Measurements from ENCODE around the gene HERC4. TPM values are rescaled to one million over a fixed set of nuclear protein-coding genes. Genes with fewer than 3 reads are reported as not detected.

The HERC4 gene
- total RNA-seq, 2 experiments from 2014 or later, result 34.2 to 72.6 TPM

DNA sequence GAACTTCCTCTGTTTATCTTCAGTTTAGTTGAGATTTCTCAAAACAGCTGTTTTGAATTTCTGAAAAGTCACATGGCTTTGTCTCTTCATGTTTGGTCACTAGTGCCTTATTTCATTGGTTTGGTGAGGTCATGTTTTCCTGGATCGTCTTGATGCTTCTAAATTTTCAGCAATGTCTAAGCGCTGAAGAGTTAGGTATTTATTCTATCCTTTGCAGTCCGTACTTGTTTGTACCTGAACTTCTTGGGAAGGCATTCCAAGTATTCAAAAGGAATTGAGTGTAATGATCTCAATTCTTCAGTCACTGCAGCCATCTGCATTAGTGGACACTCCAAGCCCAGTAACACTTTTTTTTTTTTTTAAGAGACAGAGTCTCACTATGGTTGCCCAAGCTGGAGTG is 67.7 kb downstream of the HERC4 start:
- Histone ChIP-seq H3K36me3 (ENCODE audit: insufficient read depth, low read length) (peaks cover 56% of the 10 kb centered on the region), H3K4me3 (ENCODE audit: low read depth, low read length, poor library complexity, severe bottlenecking) (no peak overlapping the region), H3K9me2 (ENCODE audit: insufficient read depth, low read length) (no peaks in the 10 kb centered on the region), H2AFZ (ENCODE audit: low read length) (no peak overlapping the region), H3K27ac (ENCODE audit: low read depth, low read length, poor library complexity, severe bottlenecking) (no peak overlapping the region), H3K79me2 (ENCODE audit: insufficient read depth, low read depth, low read length) (no peaks in the 10 kb centered on the region), H3K4me2 (ENCODE audit: low read length) (no peak overlapping the region), H3K9me3 (ENCODE audit: low read length) (no peaks in the 10 kb centered on the region), H4K20me1 (ENCODE audit: insufficient read depth, low read length) (no peaks in the 10 kb centered on the region), H3K4me1 (ENCODE audit: insufficient read depth, low read length, poor library complexity, severe bottlenecking) (no peaks in the 10 kb centered on the region)
- intact Hi-C loops (cut with micrococcal nuclease; ENCODE audit: unreplicated experiment), result no loop called here
- ChIA-PET CTCF (ENCODE audit: unreplicated experiment) (no interaction called here), POLR2A (no interaction called here)
- BruUV-seq (replicated peaks), result no TSS peak
- no peak for DNase-seq (ENCODE audit: low spot score)
- TF ChIP-seq, protein P1, sequence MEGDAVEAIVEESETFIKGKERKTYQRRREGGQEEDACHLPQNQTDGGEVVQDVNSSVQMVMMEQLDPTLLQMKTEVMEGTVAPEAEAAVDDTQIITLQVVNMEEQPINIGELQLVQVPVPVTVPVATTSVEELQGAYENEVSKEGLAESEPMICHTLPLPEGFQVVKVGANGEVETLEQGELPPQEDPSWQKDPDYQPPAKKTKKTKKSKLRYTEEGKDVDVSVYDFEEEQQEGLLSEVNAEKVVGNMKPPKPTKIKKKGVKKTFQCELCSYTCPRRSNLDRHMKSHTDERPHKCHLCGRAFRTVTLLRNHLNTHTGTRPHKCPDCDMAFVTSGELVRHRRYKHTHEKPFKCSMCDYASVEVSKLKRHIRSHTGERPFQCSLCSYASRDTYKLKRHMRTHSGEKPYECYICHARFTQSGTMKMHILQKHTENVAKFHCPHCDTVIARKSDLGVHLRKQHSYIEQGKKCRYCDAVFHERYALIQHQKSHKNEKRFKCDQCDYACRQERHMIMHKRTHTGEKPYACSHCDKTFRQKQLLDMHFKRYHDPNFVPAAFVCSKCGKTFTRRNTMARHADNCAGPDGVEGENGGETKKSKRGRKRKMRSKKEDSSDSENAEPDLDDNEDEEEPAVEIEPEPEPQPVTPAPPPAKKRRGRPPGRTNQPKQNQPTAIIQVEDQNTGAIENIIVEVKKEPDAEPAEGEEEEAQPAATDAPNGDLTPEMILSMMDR (conservative IDR thresholded peaks at IDR 0.05; ENCODE audit: low read length), result no peak
- TF ChIP-seq EZH2phosphoT487 (IDR thresholded peaks at IDR 0.05; ENCODE audit: borderline replicate concordance, low read depth, low read length), result no peak

GRCh38 chr10:68001539-68001938 is 73.5 kb downstream of the HERC4 start:
- intact Hi-C loops (cut with micrococcal nuclease; ENCODE audit: unreplicated experiment), result no loop called here
- Histone ChIP-seq H3K4me1 (ENCODE audit: insufficient read depth, low read length, poor library complexity, severe bottlenecking) (peaks cover 14% of the 10 kb centered on the region), H3K9me2 (ENCODE audit: insufficient read depth, low read length) (no peaks in the 10 kb centered on the region), H2AFZ (ENCODE audit: low read length) (no peak overlapping the region), H3K27ac (ENCODE audit: low read depth, low read length, poor library complexity, severe bottlenecking) (no peak overlapping the region), H3K9me3 (ENCODE audit: low read length) (no peaks in the 10 kb centered on the region), H4K20me1 (ENCODE audit: insufficient read depth, low read length) (no peaks in the 10 kb centered on the region), H3K4me3 (ENCODE audit: low read depth, low read length, poor library complexity, severe bottlenecking) (no peak overlapping the region), H3K79me2 (ENCODE audit: insufficient read depth, low read depth, low read length) (no peaks in the 10 kb centered on the region), H3K36me3 (ENCODE audit: insufficient read depth, low read length) (peaks cover 18% of the 10 kb centered on the region), H3K4me2 (ENCODE audit: low read length) (no peak overlapping the region)
- TF ChIP-seq, protein P1 (conservative IDR thresholded peaks at IDR 0.05; ENCODE audit: low read length), result no peak
- TF ChIP-seq EZH2phosphoT487 (IDR thresholded peaks at IDR 0.05; ENCODE audit: borderline replicate concordance, low read depth, low read length), result no peak
- BruUV-seq (replicated peaks), result no TSS peak
- ChIA-PET POLR2A (no interaction called here), CTCF (ENCODE audit: unreplicated experiment) (no interaction called here)
- no peak for DNase-seq (ENCODE audit: low spot score)

GRCh38 chr10:68001000-68001399 is 74.1 kb downstream of the HERC4 start:
- H3K36me3 ChIP-seq (ENCODE audit: insufficient read depth, low read length), result peaks cover 22% of the 10 kb centered on the region
- no peak overlapping the region for H3K4me2 ChIP-seq (ENCODE audit: low read length)
- CTCF ChIA-PET (ENCODE audit: unreplicated experiment), result no interaction called here
- H3K4me1 ChIP-seq (ENCODE audit: insufficient read depth, low read length, poor library complexity, severe bottlenecking), result peaks cover 14% of the 10 kb centered on the region
- H4K20me1 ChIP-seq (ENCODE audit: insufficient read depth, low read length), result no peaks in the 10 kb centered on the region
- no peaks in the 10 kb centered on the region for H3K9me3 ChIP-seq (ENCODE audit: low read length)
- H3K79me2 ChIP-seq (ENCODE audit: insufficient read depth, low read depth, low read length), result no peaks in the 10 kb centered on the region
- H3K9me2 ChIP-seq (ENCODE audit: insufficient read depth, low read length), result no peaks in the 10 kb centered on the region
- no peak for TF ChIP-seq EZH2phosphoT487 (IDR thresholded peaks at IDR 0.05; ENCODE audit: borderline replicate concordance, low read depth, low read length)
- TF ChIP-seq, protein P1 (conservative IDR thresholded peaks at IDR 0.05; ENCODE audit: low read length), result no peak
- no peak overlapping the region for H3K27ac ChIP-seq (ENCODE audit: low read depth, low read length, poor library complexity, severe bottlenecking)
- DNase-seq (ENCODE audit: low spot score), result no peak
- POLR2A ChIA-PET, result no interaction called here
- no peak overlapping the region for H3K4me3 ChIP-seq (ENCODE audit: low read depth, low read length, poor library complexity, severe bottlenecking)
- intact Hi-C loops (cut with micrococcal nuclease; ENCODE audit: unreplicated experiment), result no loop called here
- H2AFZ ChIP-seq (ENCODE audit: low read length), result no peak overlapping the region
- BruUV-seq (replicated peaks), result no TSS peak
